ENCODE results near the gene BUD13. TPM values are rescaled to one million over a fixed set of nuclear protein-coding genes. Genes with fewer than 3 reads are reported as not detected.

The BUD13 gene
- polyA plus RNA-seq, 1 of the 3 experiments (the other 2 are of a cell fraction), result 15.5 TPM

DNA sequence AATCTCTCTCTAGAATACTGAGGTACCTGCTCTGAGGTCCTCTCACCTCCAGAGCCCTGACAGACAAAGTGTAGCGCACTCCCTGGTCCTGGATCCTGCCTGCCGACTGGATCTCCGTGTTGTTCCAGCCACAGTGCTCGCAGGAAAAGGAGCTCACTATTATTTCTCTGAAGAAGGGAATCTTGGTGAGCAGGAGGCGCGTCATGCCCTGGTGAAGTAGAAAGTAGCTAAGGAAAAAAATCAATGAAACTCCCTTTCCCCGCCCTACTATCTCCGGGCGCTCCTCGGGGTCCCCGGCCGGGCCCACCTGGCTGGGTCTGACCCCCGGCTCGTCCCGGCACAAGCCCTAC lies 14.6 kb upstream of the BUD13 start:
- H3K27ac ChIP-seq (ENCODE audit: low read depth in 2 of 2, low read length in 1 of 2), result peak overlapping the region; percentile 47 to 58; a peak in 3 of 4 replicates
- CTCF ChIA-PET, result interaction anchor here (0.7 to 11.4 kb wide), 11 partner anchors 10 to 440 kb away, joined by 3 to 268 read pairs (median 4); partner anchors contain the start of genes APOA4, APOC3, BUD13 and SIK3

DNA sequence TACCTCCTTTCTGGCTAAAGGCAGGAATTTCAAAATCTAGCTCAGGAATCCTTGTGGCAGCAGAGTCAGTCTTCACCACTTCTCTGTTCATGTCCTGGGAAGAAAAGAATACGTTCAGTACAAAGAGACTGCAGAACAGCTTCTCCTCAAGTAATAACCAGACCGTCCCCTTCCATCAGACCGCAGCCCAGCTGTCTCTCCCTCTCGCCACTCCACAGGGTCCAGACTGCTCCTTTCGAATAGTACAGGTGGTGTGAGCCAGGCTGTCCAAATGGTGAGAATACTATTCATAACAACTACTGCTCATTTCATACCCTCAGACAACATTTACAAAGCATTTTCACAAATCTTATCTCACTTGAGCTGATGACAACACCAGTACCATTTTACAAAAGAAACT lies 14.2 kb upstream of the BUD13 start:
- H3F3A ChIP-seq (replicated peaks; ENCODE audit: insufficient read depth), result no peaks in the 10 kb centered on the region
- peak overlapping the region; percentile 88 for H3K4me2 ChIP-seq
- DNase-seq, result peak; percentile 27
- TF ChIP-seq, protein P1, sequence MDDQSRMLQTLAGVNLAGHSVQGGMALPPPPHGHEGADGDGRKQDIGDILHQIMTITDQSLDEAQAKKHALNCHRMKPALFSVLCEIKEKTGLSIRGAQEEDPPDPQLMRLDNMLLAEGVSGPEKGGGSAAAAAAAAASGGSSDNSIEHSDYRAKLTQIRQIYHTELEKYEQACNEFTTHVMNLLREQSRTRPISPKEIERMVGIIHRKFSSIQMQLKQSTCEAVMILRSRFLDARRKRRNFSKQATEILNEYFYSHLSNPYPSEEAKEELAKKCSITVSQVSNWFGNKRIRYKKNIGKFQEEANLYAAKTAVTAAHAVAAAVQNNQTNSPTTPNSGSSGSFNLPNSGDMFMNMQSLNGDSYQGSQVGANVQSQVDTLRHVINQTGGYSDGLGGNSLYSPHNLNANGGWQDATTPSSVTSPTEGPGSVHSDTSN (IDR thresholded peaks at IDR 0.05), result no peak
- TF ChIP-seq POLR2AphosphoS5 (IDR thresholded peaks at IDR 0.05; ENCODE audit: low read depth, low read length), result no peak
- TF ChIP-seq GATA2 (CRISPR knock-in tag; IDR thresholded peaks at IDR 0.05), result no peak
- no peak for TF ChIP-seq MEF2A (IDR thresholded peaks at IDR 0.05; ENCODE audit: borderline replicate concordance, low read depth)
- no peaks in the 10 kb centered on the region for H3K27me3 ChIP-seq (ENCODE audit: insufficient read depth)
- ChIA-PET CTCF (interaction anchor here (0.8 to 11.4 kb wide), 12 partner anchors 9 to 440 kb away, joined by 3 to 268 read pairs (median 6); partner anchors contain the start of genes APOA4, APOC3 and SIK3), POLR2A (interaction anchor here (1.3 to 1.7 kb wide), 2 partner anchors 13 to 357 kb away, joined by 4 to 8 read pairs; partner anchors contain the start of gene PAFAH1B2)
- peak overlapping the region; percentile 98; the same call in 1 of the 2 replicates for H2AFZ ChIP-seq (ENCODE audit: low read depth)
- H3K9ac ChIP-seq, result peak overlapping the region; percentile 90
- peaks cover 27% of the 10 kb centered on the region for H3K79me2 ChIP-seq (ENCODE audit: insufficient read depth)
- peak overlapping the region in 1 of 2 experiments; percentile 58; a peak in 2 of 4 replicates for H3K27ac ChIP-seq (ENCODE audit: low read depth in 2 of 2, low read length in 1 of 2)
- WGBS (ENCODE audit: low lambda C conversion rate), result 35% methylated on average over 5 of the region's 5 CpGs
- H4K20me1 ChIP-seq (ENCODE audit: insufficient read depth), result no peaks in the 10 kb centered on the region
- peak overlapping the region; percentile 75 to 93 for H3K4me3 ChIP-seq (ENCODE audit: low read depth in 2 of 2, low read length in 1 of 2)
- no peaks in the 10 kb centered on the region for H3K9me2 ChIP-seq
- H3K4me1 ChIP-seq (ENCODE audit: control insufficient read depth in 1 of 2, insufficient read depth in 2 of 2, low read depth in 1 of 2, low read length in 1 of 2), result peaks cover 0 to 20% of the 10 kb centered on the region in 2 experiments; a peak in 2 of 4 replicates
- peaks cover 42 to 48% of the 10 kb centered on the region in 2 experiments for H3K36me3 ChIP-seq (replicated peaks in 1 of 2; ENCODE audit: control insufficient read depth in 1 of 2, insufficient read depth in 2 of 2, low read length in 1 of 2)
- H3K9me3 ChIP-seq, result no peaks in the 10 kb centered on the region

More for the DNA sequence above, 14.6 kb upstream of the BUD13 start:
- H3K9me2 ChIP-seq, result no peaks in the 10 kb centered on the region
- H3K4me2 ChIP-seq, result peak overlapping the region; percentile 88
- peaks cover 0 to 20% of the 10 kb centered on the region in 2 experiments; a peak in 2 of 4 replicates for H3K4me1 ChIP-seq (ENCODE audit: control insufficient read depth in 1 of 2, insufficient read depth in 2 of 2, low read depth in 1 of 2, low read length in 1 of 2)
- H3K4me3 ChIP-seq (ENCODE audit: low read depth in 2 of 2, low read length in 1 of 2), result peak overlapping the region; percentile 75 to 93
- H3F3A ChIP-seq (replicated peaks; ENCODE audit: insufficient read depth), result no peaks in the 10 kb centered on the region
- no peaks in the 10 kb centered on the region for H4K20me1 ChIP-seq (ENCODE audit: insufficient read depth)
- TF ChIP-seq JUND (IDR thresholded peaks at IDR 0.05) (no peak), NRF1 (IDR thresholded peaks at IDR 0.05; ENCODE audit: low read depth, low read length) (no peak), TCF12 (IDR thresholded peaks at IDR 0.05) (no peak)
- WGBS (ENCODE audit: low lambda C conversion rate), result 1% methylated on average over 11 of the region's 15 CpGs
- POLR2A ChIA-PET, result interaction anchor here (0.7 to 1.7 kb wide), 4 partner anchors 14 to 357 kb away, joined by 3 to 8 read pairs (median 4); partner anchors contain the start of genes APOA1 and PAFAH1B2
- H3K9me3 ChIP-seq, result no peaks in the 10 kb centered on the region
- H2AFZ ChIP-seq (ENCODE audit: low read depth), result peak overlapping the region; percentile 98
- peaks cover 39 to 43% of the 10 kb centered on the region in 2 experiments for H3K36me3 ChIP-seq (replicated peaks in 1 of 2; ENCODE audit: control insufficient read depth in 1 of 2, insufficient read depth in 2 of 2, low read length in 1 of 2)
- H3K9ac ChIP-seq, result peak overlapping the region; percentile 90
- H3K27me3 ChIP-seq (ENCODE audit: insufficient read depth), result no peaks in the 10 kb centered on the region
- peaks cover 27% of the 10 kb centered on the region for H3K79me2 ChIP-seq (ENCODE audit: insufficient read depth)
- no peak for DNase-seq

DNA sequence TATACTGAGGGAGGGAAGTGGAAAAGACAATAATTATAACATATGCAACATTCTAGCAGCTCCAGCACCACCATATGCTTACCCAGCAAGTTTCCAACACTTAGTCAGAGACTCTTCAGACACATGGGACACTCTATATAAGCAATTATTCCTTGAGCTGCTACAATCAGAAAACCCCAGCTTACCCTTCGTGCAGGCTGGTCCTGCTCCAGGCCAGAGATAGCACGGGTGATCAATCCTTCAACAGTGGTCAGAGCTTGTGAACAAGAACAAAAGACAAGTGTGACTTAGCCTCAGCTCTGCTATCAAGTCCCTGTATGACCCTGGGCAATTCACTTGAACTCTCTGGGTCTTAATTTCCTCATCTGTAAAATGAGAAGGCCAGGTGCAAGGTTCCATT lies 13.5 kb upstream of the BUD13 start:
- no peaks in the 10 kb centered on the region for H3K27me3 ChIP-seq (ENCODE audit: insufficient read depth)
- H3K9me3 ChIP-seq, result no peaks in the 10 kb centered on the region
- 57% methylated on average over 2 of the region's 2 CpGs for WGBS (ENCODE audit: low lambda C conversion rate)
- peaks cover 44 to 53% of the 10 kb centered on the region in 2 experiments for H3K36me3 ChIP-seq (replicated peaks in 1 of 2; ENCODE audit: control insufficient read depth in 1 of 2, insufficient read depth in 2 of 2, low read length in 1 of 2)
- no peaks in the 10 kb centered on the region for H3F3A ChIP-seq (replicated peaks; ENCODE audit: insufficient read depth)
- ChIA-PET CTCF (interaction anchor here (0.8 to 11.4 kb wide), 9 partner anchors 9 to 440 kb away, joined by 3 to 268 read pairs (median 6); partner anchors contain the start of genes APOA4, APOC3 and SIK3), POLR2A (no interaction called here)
- H4K20me1 ChIP-seq (ENCODE audit: insufficient read depth), result no peaks in the 10 kb centered on the region
- H3K27ac ChIP-seq (ENCODE audit: low read depth in 2 of 2, low read length in 1 of 2), result no peak overlapping the region
- H2AFZ ChIP-seq (ENCODE audit: low read depth), result no peak overlapping the region
- no peaks in the 10 kb centered on the region for H3K9me2 ChIP-seq
- peaks cover 27% of the 10 kb centered on the region for H3K79me2 ChIP-seq (ENCODE audit: insufficient read depth)
- no peak for DNase-seq
- peaks cover 0 to 16% of the 10 kb centered on the region in 2 experiments; a peak in 2 of 4 replicates for H3K4me1 ChIP-seq (ENCODE audit: control insufficient read depth in 1 of 2, insufficient read depth in 2 of 2, low read depth in 1 of 2, low read length in 1 of 2)
- peak overlapping the region in 1 of 2 experiments; percentile 93; a peak in 3 of 4 replicates for H3K4me3 ChIP-seq (ENCODE audit: low read depth in 2 of 2, low read length in 1 of 2)
- H3K9ac ChIP-seq, result 0 out of 2 replicates have a peak overlapping the region, but pooled peaks have one; percentile 90
- H3K4me2 ChIP-seq, result peak overlapping the region; percentile 88
- TF ChIP-seq GABPA (IDR thresholded peaks at IDR 0.05; ENCODE audit: low read depth), result no peak
- no peak for TF ChIP-seq TAF1 (IDR thresholded peaks at IDR 0.05; ENCODE audit: borderline replicate concordance, low read depth, low read length)
- no peak for TF ChIP-seq SIN3A (IDR thresholded peaks at IDR 0.05; ENCODE audit: borderline replicate concordance, low read depth, low read length)
- TF ChIP-seq, protein P2, sequence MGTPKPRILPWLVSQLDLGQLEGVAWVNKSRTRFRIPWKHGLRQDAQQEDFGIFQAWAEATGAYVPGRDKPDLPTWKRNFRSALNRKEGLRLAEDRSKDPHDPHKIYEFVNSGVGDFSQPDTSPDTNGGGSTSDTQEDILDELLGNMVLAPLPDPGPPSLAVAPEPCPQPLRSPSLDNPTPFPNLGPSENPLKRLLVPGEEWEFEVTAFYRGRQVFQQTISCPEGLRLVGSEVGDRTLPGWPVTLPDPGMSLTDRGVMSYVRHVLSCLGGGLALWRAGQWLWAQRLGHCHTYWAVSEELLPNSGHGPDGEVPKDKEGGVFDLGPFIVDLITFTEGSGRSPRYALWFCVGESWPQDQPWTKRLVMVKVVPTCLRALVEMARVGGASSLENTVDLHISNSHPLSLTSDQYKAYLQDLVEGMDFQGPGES (IDR thresholded peaks at IDR 0.05; ENCODE audit: low read depth, low read length), result no peak
- TF ChIP-seq, protein P3, sequence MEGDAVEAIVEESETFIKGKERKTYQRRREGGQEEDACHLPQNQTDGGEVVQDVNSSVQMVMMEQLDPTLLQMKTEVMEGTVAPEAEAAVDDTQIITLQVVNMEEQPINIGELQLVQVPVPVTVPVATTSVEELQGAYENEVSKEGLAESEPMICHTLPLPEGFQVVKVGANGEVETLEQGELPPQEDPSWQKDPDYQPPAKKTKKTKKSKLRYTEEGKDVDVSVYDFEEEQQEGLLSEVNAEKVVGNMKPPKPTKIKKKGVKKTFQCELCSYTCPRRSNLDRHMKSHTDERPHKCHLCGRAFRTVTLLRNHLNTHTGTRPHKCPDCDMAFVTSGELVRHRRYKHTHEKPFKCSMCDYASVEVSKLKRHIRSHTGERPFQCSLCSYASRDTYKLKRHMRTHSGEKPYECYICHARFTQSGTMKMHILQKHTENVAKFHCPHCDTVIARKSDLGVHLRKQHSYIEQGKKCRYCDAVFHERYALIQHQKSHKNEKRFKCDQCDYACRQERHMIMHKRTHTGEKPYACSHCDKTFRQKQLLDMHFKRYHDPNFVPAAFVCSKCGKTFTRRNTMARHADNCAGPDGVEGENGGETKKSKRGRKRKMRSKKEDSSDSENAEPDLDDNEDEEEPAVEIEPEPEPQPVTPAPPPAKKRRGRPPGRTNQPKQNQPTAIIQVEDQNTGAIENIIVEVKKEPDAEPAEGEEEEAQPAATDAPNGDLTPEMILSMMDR (IDR thresholded peaks at IDR 0.05), result no peak
- no peak for TF ChIP-seq RCOR1 (IDR thresholded peaks at IDR 0.05; ENCODE audit: low read length)
- TF ChIP-seq, protein P4, sequence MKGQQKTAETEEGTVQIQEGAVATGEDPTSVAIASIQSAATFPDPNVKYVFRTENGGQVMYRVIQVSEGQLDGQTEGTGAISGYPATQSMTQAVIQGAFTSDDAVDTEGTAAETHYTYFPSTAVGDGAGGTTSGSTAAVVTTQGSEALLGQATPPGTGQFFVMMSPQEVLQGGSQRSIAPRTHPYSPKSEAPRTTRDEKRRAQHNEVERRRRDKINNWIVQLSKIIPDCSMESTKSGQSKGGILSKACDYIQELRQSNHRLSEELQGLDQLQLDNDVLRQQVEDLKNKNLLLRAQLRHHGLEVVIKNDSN (IDR thresholded peaks at IDR 0.05; ENCODE audit: borderline replicate concordance, low read depth), result no peak
- TF ChIP-seq, protein P5, sequence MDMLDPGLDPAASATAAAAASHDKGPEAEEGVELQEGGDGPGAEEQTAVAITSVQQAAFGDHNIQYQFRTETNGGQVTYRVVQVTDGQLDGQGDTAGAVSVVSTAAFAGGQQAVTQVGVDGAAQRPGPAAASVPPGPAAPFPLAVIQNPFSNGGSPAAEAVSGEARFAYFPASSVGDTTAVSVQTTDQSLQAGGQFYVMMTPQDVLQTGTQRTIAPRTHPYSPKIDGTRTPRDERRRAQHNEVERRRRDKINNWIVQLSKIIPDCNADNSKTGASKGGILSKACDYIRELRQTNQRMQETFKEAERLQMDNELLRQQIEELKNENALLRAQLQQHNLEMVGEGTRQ (IDR thresholded peaks at IDR 0.05; ENCODE audit: borderline replicate concordance, low read depth, low read length), result no peak
- TF ChIP-seq ELF1 (IDR thresholded peaks at IDR 0.05), result no peak

Data from SK-N-SH (cell line).